ENCODE measurements around the gene PRTG. TPM values are rescaled to one million over a fixed set of nuclear protein-coding genes. Genes with fewer than 3 reads are reported as not detected.

Gene PRTG
- total and polyA plus RNA-seq, 2 of the 13 experiments (the other 11 are each of a cell fraction or from before 2014, with no cell fraction given): 13.2 to 22.3 TPM

DNA sequence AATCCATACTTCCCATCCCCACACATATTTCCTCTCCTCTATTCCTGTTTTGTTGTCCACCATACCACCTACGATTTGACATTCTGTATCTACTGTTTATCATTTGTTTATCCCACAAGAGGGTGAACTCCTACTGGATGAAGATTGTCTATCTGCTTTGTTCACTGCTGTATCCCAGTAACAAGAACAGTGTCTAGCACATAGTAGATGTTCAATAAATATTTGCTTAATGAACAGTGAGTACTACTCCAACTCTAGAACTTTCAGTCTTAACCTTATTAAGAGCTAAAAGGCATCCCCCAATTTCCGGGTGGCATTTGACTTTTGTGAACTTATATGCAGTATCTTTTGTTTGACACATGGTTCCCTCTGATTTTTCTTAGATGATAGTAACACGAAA, 156.1 kb downstream of the PRTG start:
- intact Hi-C loops (cut with micrococcal nuclease; ENCODE audit: unreplicated experiment) (no loop called here), in situ Hi-C loops (cut with HindIII; ENCODE audit: extremely low pct_ligation_motif_present, low pct_unique_long_range_greater_than_20kb) (no loop called here)
- Histone ChIP-seq H4K20me1 (ENCODE audit: insufficient read depth, low read length) (no peaks in the 10 kb centered on the region), H3K27ac (ENCODE audit: extremely low read length, insufficient read depth, low read length) (no peak overlapping the region), H3K4me1 (ENCODE audit: insufficient read depth, low read length) (peaks cover 13% of the 10 kb centered on the region), H3K9me3 (ENCODE audit: low read length) (no peaks in the 10 kb centered on the region), H3K36me3 (replicated peaks in 1 of 2; ENCODE audit: control insufficient read depth in 1 of 2, insufficient read depth in 2 of 2, low read length in 2 of 2) (no peaks in the 10 kb centered on the region), H2AFZ (ENCODE audit: low read length) (no peak overlapping the region), H3K27me3 (ENCODE audit: control insufficient read depth in 1 of 2, insufficient read depth in 2 of 2, low read length in 2 of 2) (peaks cover 6 to 21% of the 10 kb centered on the region in 2 experiments; a peak in 4 of 5 replicates), H3K4me2 (ENCODE audit: low read depth, low read length) (peak overlapping the region; percentile 88), H3K9ac (ENCODE audit: insufficient read depth, low read depth, low read length) (no peak overlapping the region), H3K79me2 (ENCODE audit: insufficient read depth, low read length) (no peaks in the 10 kb centered on the region), H3K4me3 (replicated peaks in 1 of 3; ENCODE audit: insufficient read depth in 1 of 3, low read depth in 2 of 3, low read length in 3 of 3) (no peak overlapping the region)
- no peak for TF ChIP-seq ZBTB7B (CRISPR knock-in tag; IDR thresholded peaks at IDR 0.05)
- no peak for TF ChIP-seq MYNN (CRISPR knock-in tag; IDR thresholded peaks at IDR 0.05; ENCODE audit: low read depth)
- TF ChIP-seq ZFP82 (CRISPR knock-in tag; IDR thresholded peaks at IDR 0.05; ENCODE audit: borderline replicate concordance): no peak
- TF ChIP-seq, protein P1, sequence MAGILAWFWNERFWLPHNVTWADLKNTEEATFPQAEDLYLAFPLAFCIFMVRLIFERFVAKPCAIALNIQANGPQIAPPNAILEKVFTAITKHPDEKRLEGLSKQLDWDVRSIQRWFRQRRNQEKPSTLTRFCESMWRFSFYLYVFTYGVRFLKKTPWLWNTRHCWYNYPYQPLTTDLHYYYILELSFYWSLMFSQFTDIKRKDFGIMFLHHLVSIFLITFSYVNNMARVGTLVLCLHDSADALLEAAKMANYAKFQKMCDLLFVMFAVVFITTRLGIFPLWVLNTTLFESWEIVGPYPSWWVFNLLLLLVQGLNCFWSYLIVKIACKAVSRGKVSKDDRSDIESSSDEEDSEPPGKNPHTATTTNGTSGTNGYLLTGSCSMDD (CRISPR knock-in tag; IDR thresholded peaks at IDR 0.05): no peak
- TF ChIP-seq, protein P2, sequence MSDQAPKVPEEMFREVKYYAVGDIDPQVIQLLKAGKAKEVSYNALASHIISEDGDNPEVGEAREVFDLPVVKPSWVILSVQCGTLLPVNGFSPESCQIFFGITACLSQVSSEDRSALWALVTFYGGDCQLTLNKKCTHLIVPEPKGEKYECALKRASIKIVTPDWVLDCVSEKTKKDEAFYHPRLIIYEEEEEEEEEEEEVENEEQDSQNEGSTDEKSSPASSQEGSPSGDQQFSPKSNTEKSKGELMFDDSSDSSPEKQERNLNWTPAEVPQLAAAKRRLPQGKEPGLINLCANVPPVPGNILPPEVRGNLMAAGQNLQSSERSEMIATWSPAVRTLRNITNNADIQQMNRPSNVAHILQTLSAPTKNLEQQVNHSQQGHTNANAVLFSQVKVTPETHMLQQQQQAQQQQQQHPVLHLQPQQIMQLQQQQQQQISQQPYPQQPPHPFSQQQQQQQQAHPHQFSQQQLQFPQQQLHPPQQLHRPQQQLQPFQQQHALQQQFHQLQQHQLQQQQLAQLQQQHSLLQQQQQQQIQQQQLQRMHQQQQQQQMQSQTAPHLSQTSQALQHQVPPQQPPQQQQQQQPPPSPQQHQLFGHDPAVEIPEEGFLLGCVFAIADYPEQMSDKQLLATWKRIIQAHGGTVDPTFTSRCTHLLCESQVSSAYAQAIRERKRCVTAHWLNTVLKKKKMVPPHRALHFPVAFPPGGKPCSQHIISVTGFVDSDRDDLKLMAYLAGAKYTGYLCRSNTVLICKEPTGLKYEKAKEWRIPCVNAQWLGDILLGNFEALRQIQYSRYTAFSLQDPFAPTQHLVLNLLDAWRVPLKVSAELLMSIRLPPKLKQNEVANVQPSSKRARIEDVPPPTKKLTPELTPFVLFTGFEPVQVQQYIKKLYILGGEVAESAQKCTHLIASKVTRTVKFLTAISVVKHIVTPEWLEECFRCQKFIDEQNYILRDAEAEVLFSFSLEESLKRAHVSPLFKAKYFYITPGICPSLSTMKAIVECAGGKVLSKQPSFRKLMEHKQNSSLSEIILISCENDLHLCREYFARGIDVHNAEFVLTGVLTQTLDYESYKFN (CRISPR knock-in tag; conservative IDR thresholded peaks at IDR 0.05): no peak
- TF ChIP-seq ATF1 (CRISPR knock-in tag; IDR thresholded peaks at IDR 0.05): no peak
- no peak for TF ChIP-seq HNRNPK (IDR thresholded peaks at IDR 0.05; ENCODE audit: low read depth, low read length, poor library complexity, severe bottlenecking)
- TF ChIP-seq SMARCE1 (IDR thresholded peaks at IDR 0.05; ENCODE audit: borderline replicate concordance): no peak
- no peak for TF ChIP-seq SP2 (CRISPR knock-in tag; IDR thresholded peaks at IDR 0.05)
- TF ChIP-seq ZNF552 (CRISPR knock-in tag; IDR thresholded peaks at IDR 0.05; ENCODE audit: borderline replicate concordance): no peak
- no peak for TF ChIP-seq HOXA9 (CRISPR knock-in tag; IDR thresholded peaks at IDR 0.05; ENCODE audit: borderline replicate concordance)
- TF ChIP-seq ZNF124 (CRISPR knock-in tag; IDR thresholded peaks at IDR 0.05): no peak
- TF ChIP-seq NFIB (CRISPR knock-in tag; IDR thresholded peaks at IDR 0.05; ENCODE audit: borderline replicate concordance): no peak
- BruUV-seq (replicated peaks): TSS peak; percentile 53
- DNase-seq (ENCODE audit: low spot score) (no peak), FAIRE-seq (no peak), ATAC-seq (no peak)
- ChIA-PET CTCF (ENCODE audit: low intra/inter-chr PET ratio, low total read pairs) (no interaction called here), POLR2A (no interaction called here)
- 77% methylated on average over 3 of the region's 3 CpGs for WGBS (ENCODE audit: low lambda C conversion rate)

Measured in HepG2 (cell line).